ENCODE data around the gene CAMKMT. TPM values are rescaled to one million over a fixed set of nuclear protein-coding genes. Genes with fewer than 3 reads are reported as not detected.

Gene CAMKMT
- total RNA-seq, 2 donors from 2014 or later = 3.6 to 4.6 TPM

DNA sequence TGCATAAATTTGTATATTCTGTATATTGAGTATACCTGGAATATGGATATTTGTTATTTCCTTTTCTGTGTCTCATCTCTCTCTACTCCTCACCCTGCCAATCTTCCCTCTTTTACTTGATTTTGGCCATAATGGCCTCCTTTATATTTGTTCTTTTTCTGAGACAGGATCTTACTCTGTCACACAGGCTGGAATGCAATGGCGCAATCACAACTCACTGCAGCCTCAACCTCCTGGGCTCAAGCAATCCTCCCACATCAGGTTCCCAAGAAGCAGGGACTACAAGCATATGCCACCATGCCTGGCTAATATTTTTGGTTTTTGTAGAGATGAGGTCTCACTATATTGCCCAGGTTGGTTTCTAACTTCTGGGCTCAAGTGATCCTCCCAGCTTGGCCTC, 30.9 kb upstream of the CAMKMT start:
- Histone ChIP-seq H3K4me1 (peaks cover 0 to 27% of the 10 kb centered on the region in 2 donors), H3K27me3 (no peaks in the 10 kb centered on the region), H3K27ac (no peak overlapping the region), H3K4me3 (no peak overlapping the region), H3K36me3 (peaks cover 48% of the 10 kb centered on the region), H3K9me3 (no peaks in the 10 kb centered on the region)
- no peak for DNase-seq (ENCODE audit: low spot score)
- TF ChIP-seq, protein P1, sequence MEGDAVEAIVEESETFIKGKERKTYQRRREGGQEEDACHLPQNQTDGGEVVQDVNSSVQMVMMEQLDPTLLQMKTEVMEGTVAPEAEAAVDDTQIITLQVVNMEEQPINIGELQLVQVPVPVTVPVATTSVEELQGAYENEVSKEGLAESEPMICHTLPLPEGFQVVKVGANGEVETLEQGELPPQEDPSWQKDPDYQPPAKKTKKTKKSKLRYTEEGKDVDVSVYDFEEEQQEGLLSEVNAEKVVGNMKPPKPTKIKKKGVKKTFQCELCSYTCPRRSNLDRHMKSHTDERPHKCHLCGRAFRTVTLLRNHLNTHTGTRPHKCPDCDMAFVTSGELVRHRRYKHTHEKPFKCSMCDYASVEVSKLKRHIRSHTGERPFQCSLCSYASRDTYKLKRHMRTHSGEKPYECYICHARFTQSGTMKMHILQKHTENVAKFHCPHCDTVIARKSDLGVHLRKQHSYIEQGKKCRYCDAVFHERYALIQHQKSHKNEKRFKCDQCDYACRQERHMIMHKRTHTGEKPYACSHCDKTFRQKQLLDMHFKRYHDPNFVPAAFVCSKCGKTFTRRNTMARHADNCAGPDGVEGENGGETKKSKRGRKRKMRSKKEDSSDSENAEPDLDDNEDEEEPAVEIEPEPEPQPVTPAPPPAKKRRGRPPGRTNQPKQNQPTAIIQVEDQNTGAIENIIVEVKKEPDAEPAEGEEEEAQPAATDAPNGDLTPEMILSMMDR (IDR thresholded peaks at IDR 0.05) = no peak

DNA sequence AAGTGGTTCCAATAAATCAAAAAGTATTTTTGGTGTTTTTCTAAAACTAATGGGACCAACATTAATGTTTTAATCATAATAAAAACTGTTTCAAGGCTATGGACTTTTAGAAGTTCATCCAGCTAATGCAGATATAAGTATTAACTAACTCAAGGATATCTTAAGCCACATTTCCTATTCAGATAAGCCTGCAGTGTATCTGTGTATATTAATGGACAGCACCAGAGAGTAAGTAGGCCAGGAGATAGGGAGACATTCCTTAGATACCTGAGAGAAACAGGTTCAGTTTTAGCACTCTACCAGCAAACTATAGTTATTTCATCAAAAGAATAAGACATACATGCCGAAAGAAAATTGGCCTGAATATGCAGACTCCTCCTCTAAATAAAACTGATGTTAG, 27.8 kb upstream of the CAMKMT start:
- no peak for DNase-seq (ENCODE audit: low spot score)
- H3K4me1 ChIP-seq = peaks cover 0 to 18% of the 10 kb centered on the region in 2 donors
- peak overlapping the region in 1 of 2 donors; percentile 27 for H3K27ac ChIP-seq
- peaks cover 44% of the 10 kb centered on the region for H3K36me3 ChIP-seq
- no peaks in the 10 kb centered on the region for H3K27me3 ChIP-seq
- H3K4me3 ChIP-seq = no peak overlapping the region
- H3K9me3 ChIP-seq = no peaks in the 10 kb centered on the region
- TF ChIP-seq, protein P1 (IDR thresholded peaks at IDR 0.05) = no peak

DNA sequence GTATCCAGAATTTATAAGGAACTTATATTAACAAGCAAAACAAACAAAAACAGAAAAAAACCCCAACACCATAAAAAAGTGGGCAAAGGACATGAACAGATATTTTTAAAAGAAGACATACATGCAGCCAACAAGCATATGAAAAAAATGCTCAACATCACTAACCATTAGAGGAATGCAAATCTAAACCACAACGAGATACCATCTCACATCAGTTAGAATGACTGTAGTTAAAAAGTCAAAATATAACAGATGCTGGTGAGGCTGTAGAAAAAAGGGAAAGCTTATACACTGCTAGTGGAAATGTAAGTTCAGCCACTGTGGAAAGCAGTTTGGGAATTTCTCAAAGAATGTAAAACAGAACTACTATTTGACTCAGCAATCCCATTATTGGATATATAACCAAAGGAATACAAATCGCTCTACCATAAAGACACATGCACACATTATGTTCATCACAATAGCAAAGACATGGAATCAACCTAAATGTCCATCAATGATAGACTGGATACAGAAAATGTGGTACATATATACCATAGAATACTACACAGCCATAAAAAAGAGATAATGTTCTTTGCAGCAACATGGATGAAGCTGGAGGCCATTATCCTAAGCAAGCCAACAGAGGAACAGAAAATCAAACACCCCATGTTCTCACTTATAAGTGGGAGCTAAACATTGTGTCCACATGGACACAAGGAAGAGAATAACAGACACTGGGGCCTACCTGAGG, 25.8 kb upstream of the CAMKMT start:
- DNase-seq (ENCODE audit: low spot score) = no peak
- Histone ChIP-seq H3K4me1 (peaks cover 0 to 18% of the 10 kb centered on the region in 2 donors), H3K4me3 (no peak overlapping the region), H3K27ac (no peak overlapping the region), H3K9me3 (no peaks in the 10 kb centered on the region), H3K36me3 (peaks cover 40% of the 10 kb centered on the region), H3K27me3 (no peaks in the 10 kb centered on the region)
- TF ChIP-seq, protein P1 (IDR thresholded peaks at IDR 0.05) = no peak

DNA sequence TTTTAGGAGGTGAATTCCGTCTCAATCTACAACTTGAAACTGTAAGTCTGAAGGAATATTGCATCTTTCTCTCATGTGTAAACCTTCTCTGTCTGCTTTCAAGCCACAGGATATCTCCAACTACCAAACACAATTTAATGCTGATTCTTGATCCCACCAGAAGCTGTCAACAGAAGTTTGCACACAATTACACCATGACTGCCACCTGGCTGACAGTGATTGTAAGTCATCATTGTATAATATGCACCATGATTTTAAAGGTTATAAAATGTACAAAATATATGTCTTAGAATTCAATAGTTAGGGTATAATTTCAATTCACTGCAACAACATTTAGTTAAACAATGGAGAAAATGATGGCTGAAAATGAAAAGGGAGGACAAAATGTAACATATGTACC, 18.9 kb upstream of the CAMKMT start:
- peaks cover 0 to 9% of the 10 kb centered on the region in 2 donors for H3K4me1 ChIP-seq
- DNase-seq (ENCODE audit: low spot score) = no peak
- H3K27ac ChIP-seq = no peak overlapping the region
- TF ChIP-seq, protein P1 (IDR thresholded peaks at IDR 0.05) = no peak
- peaks cover 44% of the 10 kb centered on the region for H3K36me3 ChIP-seq
- no peak overlapping the region for H3K4me3 ChIP-seq
- H3K9me3 ChIP-seq = no peaks in the 10 kb centered on the region
- no peaks in the 10 kb centered on the region for H3K27me3 ChIP-seq

DNA sequence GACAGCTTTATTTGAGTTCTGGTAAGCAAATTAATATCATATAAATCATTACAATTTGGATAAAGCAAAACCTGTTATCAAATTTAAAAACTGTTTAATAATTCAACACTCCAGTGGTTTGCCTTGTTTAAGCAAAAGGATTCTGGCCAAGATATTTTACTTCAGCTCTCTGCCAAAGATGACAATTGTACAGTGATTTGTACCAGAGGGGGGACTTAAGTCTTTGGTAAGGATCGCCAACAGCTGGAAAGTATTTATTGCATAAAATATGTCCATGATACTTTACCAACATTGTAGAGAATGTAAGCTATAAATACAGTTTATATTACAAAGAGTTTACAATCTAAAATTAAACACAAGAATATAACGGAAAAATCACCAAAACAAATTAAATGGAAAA, 14.2 kb upstream of the CAMKMT start:
- Histone ChIP-seq H3K4me1 (peaks cover 0 to 36% of the 10 kb centered on the region in 2 donors), H3K27ac (no peak overlapping the region), H3K4me3 (no peak overlapping the region), H3K9me3 (no peaks in the 10 kb centered on the region), H3K27me3 (no peaks in the 10 kb centered on the region), H3K36me3 (peaks cover 13% of the 10 kb centered on the region)
- no peak for DNase-seq (ENCODE audit: low spot score)
- TF ChIP-seq, protein P1 (IDR thresholded peaks at IDR 0.05) = no peak

DNA sequence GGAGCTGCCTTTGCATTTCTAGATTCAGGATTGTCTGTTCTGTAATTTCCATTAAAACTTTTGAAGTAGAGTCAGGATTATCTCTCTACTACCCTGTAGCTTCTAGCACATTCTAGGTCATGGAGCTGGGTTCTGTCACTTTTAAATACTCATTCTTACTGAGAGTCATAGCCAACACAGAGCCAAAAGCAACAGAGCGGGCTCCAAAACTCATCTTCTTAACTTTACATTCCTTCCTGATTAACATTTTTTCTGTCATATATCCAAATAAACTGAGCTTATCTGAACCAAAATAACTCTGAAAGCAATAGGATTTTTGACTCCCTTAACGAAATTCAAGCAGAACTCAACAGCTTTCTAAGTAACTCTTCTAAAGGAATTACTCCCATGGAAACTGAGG, 13.3 kb upstream of the CAMKMT start:
- peak overlapping the region; percentile 9 to 38 for H3K27ac ChIP-seq
- H3K9me3 ChIP-seq = no peaks in the 10 kb centered on the region
- peaks cover 6% of the 10 kb centered on the region for H3K36me3 ChIP-seq
- H3K4me1 ChIP-seq = peaks cover 0 to 36% of the 10 kb centered on the region in 2 donors
- DNase-seq (ENCODE audit: low spot score) = no peak
- no peak overlapping the region for H3K4me3 ChIP-seq
- H3K27me3 ChIP-seq = no peaks in the 10 kb centered on the region
- TF ChIP-seq, protein P1 (IDR thresholded peaks at IDR 0.05) = no peak

Data from right atrium auricular region (tissue), 2 donors.